C4-2B (cell line): ENCODE data around the gene SLC36A1.

Source experiments
- CTCF ChIP-seq: fragments of 450-650 bp; conservative IDR thresholded peaks from 2 replicates; pipeline ENCODE4 v1.5.1; 2017; ENCODE audit warnings: mild to moderate bottlenecking
- ZFX ChIP-seq: fragments of 450-650 bp; IDR thresholded peaks from 2 replicates; pipeline ENCODE4 v1.6.1; 2017

GRCh38 chr5:151493665-151494064 lies 46.3 kb downstream of the SLC36A1 start:
- TF ChIP-seq CTCF (no peak), ZFX (no peak)
